H1 (cell line): ENCODE results near the gene IQCM. TPM values are rescaled to one million over a fixed set of nuclear protein-coding genes. Genes with fewer than 3 reads are reported as not detected.

Experiments used
- CTCF ChIA-PET: fragments of 300-600 bp; sonication (Branson Sonifier 250); formaldehyde crosslinking; loops from one replicate; lab custom pipeline; 2021; ENCODE audit not compliant: partially characterized antibody; lab: Charles Lee
- POLR2A ChIA-PET: fragments of 300-600 bp; sonication (Branson Sonifier 250); formaldehyde crosslinking; loops from one replicate; lab custom pipeline; 2021; ENCODE audit warnings: inconsistent platforms; ENCODE audit not compliant: partially characterized antibody; lab: Charles Lee
- DNase-seq, 2 experiments: peaks; one replicate each; pipeline versions ENCODE4 v3.0.0 to v3.0.0-alpha.2; 2010 to 2022; ENCODE audit warnings: low spot score in 2 of 2, low read depth in 1 of 2, mixed read lengths in 1 of 2
- FAIRE-seq: peaks from 2 replicates; lab custom pipeline; 2011; peaks lifted over from hg19 to GRCh38; lab: Jason Lieb, UNC
- H2AFZ ChIP-seq: 2 replicates; pipeline ENCODE4 v1.8.1; 2012; ENCODE audit warnings: low read length, inconsistent platforms
- H2AK5ac ChIP-seq: 2 replicates; pipeline ENCODE4 v1.6.1; 2013; ENCODE audit warnings: low read depth, low read length
- H2BK120ac ChIP-seq: replicated peaks from 2 replicates; pipeline ENCODE3; 2013; ENCODE audit warnings: low read depth, low read length, inconsistent platforms
- H2BK12ac ChIP-seq: 2 replicates; pipeline ENCODE4 v1.6.1; 2013; ENCODE audit warnings: low read depth, low read length
- H2BK15ac ChIP-seq: 2 replicates; pipeline ENCODE4 v1.6.1; 2013; ENCODE audit warnings: low read length
- H2BK20ac ChIP-seq: 2 replicates; pipeline ENCODE4 v1.6.1; 2013; ENCODE audit warnings: low read length
- H2BK5ac ChIP-seq: 2 replicates; pipeline ENCODE4 v1.6.1; 2013; ENCODE audit warnings: low read depth, low read length
- H3K14ac ChIP-seq: 2 replicates; pipeline ENCODE4 v1.6.1; 2013; ENCODE audit warnings: inconsistent platforms; ENCODE audit not compliant: insufficient read length
- H3K18ac ChIP-seq: 2 replicates; pipeline ENCODE4 v1.6.1; 2013; ENCODE audit warnings: low read length; ENCODE audit errors: extremely low read depth
- H3K23ac ChIP-seq: 2 replicates; pipeline ENCODE4 v1.6.1; 2013; ENCODE audit warnings: inconsistent platforms; ENCODE audit not compliant: insufficient read length
- H3K23me2 ChIP-seq: 2 replicates; pipeline ENCODE4 v1.6.1; 2013; ENCODE audit warnings: low read depth, low read length
- H3K27ac ChIP-seq: 2 replicates; pipeline ENCODE4 v1.6.1; 2011; ENCODE audit warnings: low read depth, low read length, inconsistent platforms
- H3K27me3 ChIP-seq, 4 experiments: replicated peaks in 1 of 4; 1 replicate in 1 of 4; 2 replicates in 3 of 4; pipeline versions ENCODE4 v1.6.1 to v1.8.1; 2011 to 2013; ENCODE audit warnings: low read length in 3 of 4, mild to moderate bottlenecking in 3 of 4, inconsistent platforms in 2 of 4, mixed read lengths in 2 of 4, moderate library complexity in 1 of 4; ENCODE audit not compliant: control insufficient read depth in 3 of 4, insufficient read depth in 3 of 4; ENCODE audit errors: extremely low read depth in 1 of 4
- H3K36me3 ChIP-seq, 4 experiments: 2 replicates each; pipeline versions ENCODE4 v1.6.1 to v1.8.1; 2011 to 2013; ENCODE audit warnings: mild to moderate bottlenecking in 4 of 4, low read length in 3 of 4, moderate library complexity in 2 of 4, control low read depth in 1 of 4, inconsistent platforms in 1 of 4; ENCODE audit not compliant: insufficient read depth in 4 of 4, control insufficient read depth in 2 of 4
- H3K4ac ChIP-seq: replicated peaks from 2 replicates; pipeline ENCODE3; 2013; ENCODE audit warnings: low read length, low read depth, mixed read lengths, inconsistent platforms; ENCODE audit not compliant: insufficient read length
- H3K4me1 ChIP-seq, 4 experiments: replicated peaks in 1 of 4; 1 replicate in 1 of 4; 2 replicates in 3 of 4; pipeline versions ENCODE4 v1.6.1 to v1.8.1; 2011 to 2013; ENCODE audit warnings: low read length in 3 of 4, inconsistent platforms in 2 of 4, mixed read lengths in 1 of 4; ENCODE audit not compliant: insufficient read depth in 4 of 4, control insufficient read depth in 3 of 4
- H3K4me2 ChIP-seq, 2 experiments: 2 replicates each; pipeline versions ENCODE4 v1.6.1 to v1.8.1; 2011 to 2013; ENCODE audit warnings: low read depth in 2 of 2, low read length in 2 of 2, control low read depth in 1 of 2, inconsistent platforms in 1 of 2, mild to moderate bottlenecking in 1 of 2; ENCODE audit not compliant: insufficient read depth in 1 of 2
- H3K4me3 ChIP-seq, 4 experiments: fragments of 200-600, 300-600 bp in 1 of 4; sonication (generic), shearing (Covaris generic), sonication (Bioruptor Twin) in 1 of 4; 2 replicates each; pipeline versions ENCODE4 v1.5.1 to v1.8.1; 2011 to 2016; ENCODE audit warnings: low read length in 4 of 4, low read depth in 3 of 4, control low read depth in 2 of 4, inconsistent platforms in 2 of 4, mild to moderate bottlenecking in 2 of 4, mixed read lengths in 1 of 4, moderate library complexity in 1 of 4; ENCODE audit not compliant: insufficient read depth in 2 of 4; ENCODE audit errors: extremely low read depth in 1 of 4
- H3K56ac ChIP-seq: replicated peaks from 2 replicates; pipeline ENCODE3; 2013; ENCODE audit warnings: low read depth, mild to moderate bottlenecking, mixed read lengths, low read length, inconsistent platforms; ENCODE audit not compliant: insufficient read length
- H3K79me1 ChIP-seq: 2 replicates; pipeline ENCODE4 v1.6.1; 2013; ENCODE audit warnings: low read depth, low read length, control low read depth
- H3K79me2 ChIP-seq, 2 experiments: 2 replicates each; pipeline versions ENCODE4 v1.6.1 to v1.8.1; 2012 to 2013; ENCODE audit warnings: low read length in 2 of 2, mild to moderate bottlenecking in 2 of 2, inconsistent platforms in 1 of 2; ENCODE audit not compliant: insufficient read depth in 2 of 2, control insufficient read depth in 1 of 2
- H3K9ac ChIP-seq, 4 experiments: replicated peaks in 1 of 4; 1 replicate in 1 of 4; 2 replicates in 3 of 4; pipeline versions ENCODE4 v1.6.1 to v1.8.1; 2011 to 2013; ENCODE audit warnings: low read depth in 3 of 4, low read length in 3 of 4, control low read depth in 2 of 4, mild to moderate bottlenecking in 2 of 4, moderate library complexity in 2 of 4, inconsistent platforms in 1 of 4; ENCODE audit errors: extremely low read depth in 1 of 4
- H3K9me3 ChIP-seq, 2 experiments: 2 replicates each; pipeline versions ENCODE4 v1.6.1 to v1.8.1; 2012 to 2013; ENCODE audit warnings: mild to moderate bottlenecking in 2 of 2, moderate library complexity in 2 of 2, control low read depth in 1 of 2, inconsistent platforms in 1 of 2, low read depth in 1 of 2, low read length in 1 of 2, mixed read lengths in 1 of 2; ENCODE audit not compliant: insufficient read depth in 2 of 2
- H4K20me1 ChIP-seq, 2 experiments: replicated peaks in 1 of 2; 2 replicates each; pipeline versions ENCODE3 to v1.8.1; 2011 to 2013; ENCODE audit warnings: inconsistent platforms in 2 of 2, low read length in 2 of 2, mild to moderate bottlenecking in 1 of 2; ENCODE audit not compliant: insufficient read depth in 2 of 2, control insufficient read depth in 1 of 2
- H4K5ac ChIP-seq: 2 replicates; pipeline ENCODE4 v1.6.1; 2013; ENCODE audit warnings: low read length, low read depth, mixed read lengths, inconsistent platforms; ENCODE audit not compliant: insufficient read length
- H4K8ac ChIP-seq: 2 replicates; pipeline ENCODE4 v1.8.0; 2013; ENCODE audit warnings: mild to moderate bottlenecking, moderate library complexity, low read length, inconsistent platforms; ENCODE audit not compliant: insufficient read depth; ENCODE audit errors: extremely low read depth
- H4K91ac ChIP-seq: replicated peaks from 2 replicates; pipeline ENCODE3; 2013; ENCODE audit warnings: low read length, mixed read lengths, inconsistent platforms; ENCODE audit not compliant: insufficient read length
- CREB1 ChIP-seq: IDR thresholded peaks from 2 replicates; pipeline ENCODE4 v1.6.1; 2012; ENCODE audit warnings: inconsistent platforms
- SAP30 ChIP-seq: fragments of 300-600 bp; sonication (generic); IDR thresholded peaks from 2 replicates; pipeline ENCODE4 v1.7.1; 2012; ENCODE audit warnings: low read length, moderate library complexity, mild to moderate bottlenecking, inconsistent platforms; ENCODE audit not compliant: insufficient read depth, insufficient replicate concordance
- WGBS, 2 experiments: shearing (Covaris generic) in 1 of 2; methylation state at CpG; one replicate each; pipeline versions ENCODE4 v1.1.6 to v1.1.7; 2013 to 2015; ENCODE audit warnings: low lambda C conversion rate in 2 of 2, mixed read lengths in 2 of 2, inconsistent platforms in 1 of 2, low coverage in 1 of 2, missing lambda C conversion rate in 1 of 2; ENCODE audit not compliant: insufficient replicate concordance in 2 of 2, insufficient coverage in 1 of 2, insufficient read length in 1 of 2; ENCODE audit errors: extremely low coverage in 1 of 2, missing lambda C conversion rate in 1 of 2; 5-methylcytosine and 5-hydroxymethylcytosine counted together
- polyA plus RNA-seq, 7 experiments: library from polyadenylated mRNA; depleted of rRNA in 3 of 7; stranded (reverse) in 5 of 7; unstranded in 2 of 7; fragments of >200 nt in 5 of 7; fragments of 200-250 nt in 2 of 7; gene quantifications; 1 replicate in 5 of 7; 2 replicates in 1 of 7; 4 replicates in 1 of 7; pipeline versions ENCODE4 v1.2.1 to v1.2.3, GENCODE V29; 2011 to 2013; ENCODE audit warnings: missing spikeins in 2 of 7, mixed read lengths in 2 of 7
- total RNA-seq: library from RNA; stranded (reverse); fragmentation: NEBNext Ultra II Directional; extraction: Animal tissue kit (Norgen Biotek cat#: 25700); gene quantifications from 2 replicates; pipeline ENCODE4 v1.2.1, GENCODE V29; 2021

Gene IQCM
- total and polyA plus RNA-seq, 2 of the 8 experiments (the other 6 are each of a cell fraction or from before 2014, with no cell fraction given) = not detected

- Histone ChIP-seq H4K8ac (no peak overlapping the region), H3K23me2 (no peaks in the 10 kb centered on the region), H3K27me3 (no peaks in the 10 kb centered on the region), H3K27ac (no peak overlapping the region), H2BK20ac (no peak overlapping the region), H3K18ac (no peak overlapping the region), H2BK120ac (no peak overlapping the region), H2BK12ac (no peak overlapping the region), H3K4me2 (no peak overlapping the region), H3K36me3 (no peaks in the 10 kb centered on the region), H3K56ac (no peak overlapping the region), H3K4me1 (no peaks in the 10 kb centered on the region), H3K4me3 (no peak overlapping the region), H3K23ac (no peak overlapping the region), H4K5ac (no peak overlapping the region), H2AFZ (no peak overlapping the region), H3K79me1 (no peaks in the 10 kb centered on the region), H2BK5ac (no peak overlapping the region), H3K14ac (no peak overlapping the region), H2AK5ac (no peak overlapping the region), H4K91ac (no peak overlapping the region), H2BK15ac (no peak overlapping the region), H3K4ac (no peak overlapping the region), H3K79me2 (no peaks in the 10 kb centered on the region), H3K9me3 (no peaks in the 10 kb centered on the region), H4K20me1 (no peaks in the 10 kb centered on the region), H3K9ac (peak overlapping the region in 1 of 4 experiments; percentile 34; a peak in 1 of 7 replicates)
- 91% methylated on average over 4 of the region's 4 CpGs; no CpG with 5 or more reads in 1 of the 2 experiments for WGBS, 2 experiments
- CTCF ChIA-PET = no interaction called here
- TF ChIP-seq CREB1 = no peak
- no peak for TF ChIP-seq SAP30
- POLR2A ChIA-PET = no interaction called here
- DNase-seq (no peak), FAIRE-seq (no peak)
Observed at GRCh38 chr4:149751174-149751573, 64.5 kb downstream of the IQCM start.
